WTC11 (cell line): ENCODE results near the gene YPEL1. TPM values are rescaled to one million over a fixed set of nuclear protein-coding genes. Genes with fewer than 3 reads are reported as not detected.

ENCODE experiments used
- ATAC-seq: fragments of 200-7000 bp; cut with Tn5 transposase; 2 replicates; pipeline ENCODE4 v1.10.0; 2021; ENCODE audit warnings: mild to moderate bottlenecking, moderate library complexity
- CTCF ChIA-PET: fragments of 300-600 bp; sonication (Branson Sonifier 250); formaldehyde crosslinking; loops from one replicate; lab custom pipeline; 2021; ENCODE audit warnings: antibody characterized with exemption; lab: Charles Lee
- POLR2A ChIA-PET: fragments of 350-600 bp; sonication (Branson Sonifier 250); formaldehyde crosslinking; loops from one replicate; lab custom pipeline; 2021; ENCODE audit warnings: antibody characterized with exemption; lab: Charles Lee
- DNase-seq: peaks from one replicate; pipeline ENCODE4 v3.0.0; 2021; ENCODE audit warnings: low spot score
- H3K27ac Mint-ChIP-seq: 2 replicates; pipeline ENCODE4 v1.8.0; 2021; ENCODE audit warnings: mixed read lengths
- H3K27me3 Mint-ChIP-seq: 2 replicates; pipeline ENCODE4 v1.8.0; 2021; ENCODE audit warnings: low read depth, mild to moderate bottlenecking, moderate library complexity, mixed read lengths
- H3K36me3 Mint-ChIP-seq: 2 replicates; pipeline ENCODE4 v1.8.0; 2021; ENCODE audit warnings: mixed read lengths
- H3K4me1 Mint-ChIP-seq: 2 replicates; pipeline ENCODE4 v1.8.0; 2022; ENCODE audit warnings: mixed read lengths
- H3K4me3 Mint-ChIP-seq: 2 replicates; pipeline ENCODE4 v1.8.0; 2021; ENCODE audit warnings: mild to moderate bottlenecking, moderate library complexity, mixed read lengths
- H3K9me3 Mint-ChIP-seq: 2 replicates; pipeline ENCODE4 v1.8.0; 2021; ENCODE audit warnings: mixed read lengths
- ARID4B ChIP-seq: sonication (generic); formaldehyde crosslinking; IDR thresholded peaks from 2 replicates; pipeline ENCODE4 v1.8.0; 2023; ENCODE audit warnings: missing genetic modification reagents, mild to moderate bottlenecking, borderline replicate concordance
- CDX4 ChIP-seq: fragments of 250-450 bp; sonication (Bioruptor Pico); IDR thresholded peaks from 2 replicates; pipeline ENCODE4 v1.9.0; 2021; ENCODE audit warnings: moderate library complexity, mild to moderate bottlenecking, inconsistent platforms, borderline replicate concordance
- E2F1 ChIP-seq: sonication (generic); formaldehyde crosslinking; IDR thresholded peaks from 2 replicates; pipeline ENCODE4 v1.8.0; 2022; ENCODE audit warnings: mild to moderate bottlenecking, missing genetic modification reagents
- EMX1 ChIP-seq: fragments of 250-450 bp; sonication (Bioruptor Pico); IDR thresholded peaks from 2 replicates; pipeline ENCODE4 v1.8.0; 2021; ENCODE audit warnings: mild to moderate bottlenecking
- FOXP1 ChIP-seq: sonication (generic); formaldehyde crosslinking; IDR thresholded peaks from 2 replicates; pipeline ENCODE4 v1.8.0; 2022; ENCODE audit warnings: missing genetic modification reagents, mild to moderate bottlenecking, moderate library complexity, borderline replicate concordance
- GRHL2 ChIP-seq: fragments of 250-450 bp; sonication (Bioruptor Pico); IDR thresholded peaks from 2 replicates; pipeline ENCODE4 v1.8.0; 2022; ENCODE audit warnings: mild to moderate bottlenecking, moderate library complexity; ENCODE audit not compliant: insufficient replicate concordance, severe bottlenecking
- HMGA2 ChIP-seq: fragments of 250-450 bp; sonication (Bioruptor Pico); IDR thresholded peaks from 2 replicates; pipeline ENCODE4 v1.4.0; 2021; ENCODE audit warnings: mild to moderate bottlenecking, moderate library complexity
- IRF1 ChIP-seq: sonication (generic); formaldehyde crosslinking; IDR thresholded peaks from 2 replicates; pipeline ENCODE4 v1.8.0; 2023; ENCODE audit warnings: missing genetic modification reagents
- MAX ChIP-seq: sonication (generic); formaldehyde crosslinking; IDR thresholded peaks from 2 replicates; pipeline ENCODE4 v1.8.0; 2022; ENCODE audit warnings: mild to moderate bottlenecking, missing genetic modification reagents
- MXD4 ChIP-seq: fragments of 250-450 bp; sonication (Bioruptor Pico); IDR thresholded peaks from 2 replicates; pipeline ENCODE4 v1.8.0; 2021; ENCODE audit warnings: mild to moderate bottlenecking, moderate library complexity, borderline replicate concordance
- NFATC4 ChIP-seq: fragments of 250-450 bp; sonication (Bioruptor Pico); IDR thresholded peaks from 2 replicates; pipeline ENCODE4 v1.9.0; 2021; ENCODE audit warnings: mild to moderate bottlenecking
- NR3C1 ChIP-seq: sonication (generic); formaldehyde crosslinking; conservative IDR thresholded peaks from 2 replicates; pipeline ENCODE4 v1.8.1; 2023; ENCODE audit warnings: low read depth, mild to moderate bottlenecking, missing genetic modification reagents
- OVOL2 ChIP-seq: fragments of 250-450 bp; sonication (Bioruptor Pico); IDR thresholded peaks from 2 replicates; pipeline ENCODE4 v1.9.0; 2021; ENCODE audit warnings: mild to moderate bottlenecking, borderline replicate concordance
- PREB ChIP-seq: sonication (generic); formaldehyde crosslinking; IDR thresholded peaks from 2 replicates; pipeline ENCODE4 v1.8.1; 2022; ENCODE audit warnings: mild to moderate bottlenecking, missing genetic modification reagents, moderate library complexity, borderline replicate concordance
- PRRX2 ChIP-seq: fragments of 250-450 bp; sonication (Bioruptor Pico); IDR thresholded peaks from 2 replicates; pipeline ENCODE4 v1.8.0; 2021; ENCODE audit warnings: mild to moderate bottlenecking
- STAT6 ChIP-seq: sonication (generic); formaldehyde crosslinking; conservative IDR thresholded peaks from 2 replicates; pipeline ENCODE4 v1.8.1; 2023; ENCODE audit warnings: mild to moderate bottlenecking, low read depth, missing genetic modification reagents, moderate library complexity
- TCF7 ChIP-seq: sonication (generic); formaldehyde crosslinking; IDR thresholded peaks from 2 replicates; pipeline ENCODE4 v1.8.0; 2022; ENCODE audit warnings: mild to moderate bottlenecking, low read depth, missing genetic modification reagents, moderate library complexity
- TP53 ChIP-seq: sonication (generic); formaldehyde crosslinking; IDR thresholded peaks from 2 replicates; pipeline ENCODE4 v1.8.1; 2023; ENCODE audit warnings: mild to moderate bottlenecking, missing genetic modification reagents
- ZNF396 ChIP-seq: fragments of 250-450 bp; sonication (Bioruptor Pico); IDR thresholded peaks from 2 replicates; pipeline ENCODE4 v1.8.0; 2021; ENCODE audit warnings: mild to moderate bottlenecking, moderate library complexity, borderline replicate concordance
- ZNF416 ChIP-seq: fragments of 250-450 bp; sonication (Bioruptor Pico); IDR thresholded peaks from 2 replicates; pipeline ENCODE4 v1.9.0; 2021; ENCODE audit warnings: mild to moderate bottlenecking, inconsistent platforms
- ZNF512 ChIP-seq: sonication (generic); formaldehyde crosslinking; IDR thresholded peaks from 2 replicates; pipeline ENCODE4 v1.8.1; 2022; ENCODE audit warnings: missing genetic modification reagents, borderline replicate concordance
- ZNF671 ChIP-seq: fragments of 250-450 bp; sonication (Bioruptor Pico); IDR thresholded peaks from 2 replicates; pipeline ENCODE4 v1.8.0; 2021; ENCODE audit warnings: mild to moderate bottlenecking
- total RNA-seq: library from RNA; stranded (reverse); gene quantifications from 3 replicates; pipeline ENCODE4 v1.2.3, GENCODE V29; 2021

YPEL1 gene
- total RNA-seq, 1 experiment from 2014 or later, result 7.7 TPM

GRCh38 chr22:21686634-21687393 is 48.8 kb downstream of the YPEL1 start:
- H3K36me3 Mint-ChIP-seq, result peaks cover 23% of the 10 kb centered on the region; the same call in 1 of the 2 replicates
- ChIA-PET CTCF (no interaction called here), POLR2A (no interaction called here)
- TF ChIP-seq STAT6, result no peak
- TF ChIP-seq EMX1, result no peak
- TF ChIP-seq GRHL2, result no peak
- TF ChIP-seq FOXP1, result no peak
- no peak for TF ChIP-seq ZNF671 (CRISPR knock-in tag)
- no peak for TF ChIP-seq CDX4 (CRISPR knock-in tag)
- no peak for TF ChIP-seq ARID4B (CRISPR knock-in tag)
- no peak overlapping the region for H3K27ac Mint-ChIP-seq
- no peaks in the 10 kb centered on the region for H3K27me3 Mint-ChIP-seq
- no peaks in the 10 kb centered on the region for H3K4me1 Mint-ChIP-seq
- no peaks in the 10 kb centered on the region for H3K9me3 Mint-ChIP-seq
- H3K4me3 Mint-ChIP-seq, result no peak overlapping the region
- DNase-seq (no peak), ATAC-seq (no peak)

- DNase-seq (no peak), ATAC-seq (no peak)
- CTCF ChIA-PET, result no interaction called here
- peaks cover 22% of the 10 kb centered on the region; the same call in 1 of the 2 replicates for H3K36me3 Mint-ChIP-seq
- POLR2A ChIA-PET, result no interaction called here
- H3K27ac Mint-ChIP-seq, result no peak overlapping the region
- no peaks in the 10 kb centered on the region for H3K9me3 Mint-ChIP-seq
- no peaks in the 10 kb centered on the region for H3K4me1 Mint-ChIP-seq
- H3K27me3 Mint-ChIP-seq, result no peaks in the 10 kb centered on the region
- no peak overlapping the region for H3K4me3 Mint-ChIP-seq
- no peak for TF ChIP-seq HMGA2 (CRISPR knock-in tag)
- no peak for TF ChIP-seq OVOL2 (CRISPR knock-in tag)
- no peak for TF ChIP-seq IRF1
- no peak for TF ChIP-seq E2F1
- no peak for TF ChIP-seq MXD4 (CRISPR knock-in tag)
- TF ChIP-seq MAX (CRISPR knock-in tag), result no peak
- no peak for TF ChIP-seq TP53 (CRISPR knock-in tag)
- TF ChIP-seq TCF7 (CRISPR knock-in tag), result no peak
- TF ChIP-seq GRHL2, result no peak
- no peak for TF ChIP-seq ZNF512
- TF ChIP-seq PRRX2 (CRISPR knock-in tag), result no peak
- TF ChIP-seq NFATC4 (CRISPR knock-in tag), result no peak
- no peak for TF ChIP-seq ZNF416 (CRISPR knock-in tag)
- no peak for TF ChIP-seq PREB (CRISPR knock-in tag)
- TF ChIP-seq ZNF396 (CRISPR knock-in tag), result no peak
- TF ChIP-seq NR3C1 (CRISPR knock-in tag), result no peak
These were observed 49.4 kb downstream of the YPEL1 start for GRCh38 chr22:21686193-21686608.
